HEK293T (cell line): ENCODE measurements around the gene TMCO4.

Experiments
- CTCF ChIA-PET: fragments of 350-600 bp; formaldehyde crosslinking; extraction: SDS; loops from one replicate; lab custom pipeline; 2021; ENCODE audit warnings: antibody characterized with exemption, inconsistent platforms; lab: Yijun Ruan, JAX
- POLR2A ChIA-PET: fragments of 350-600 bp; formaldehyde crosslinking; extraction: SDS; loops from one replicate; lab custom pipeline; 2020; ENCODE audit warnings: antibody characterized with exemption, inconsistent platforms; lab: Yijun Ruan, JAX
- DNase-seq: peaks from one replicate; pipeline ENCODE4 v3.0.0; 2012; ENCODE audit warnings: mixed read lengths; ENCODE audit errors: extremely low spot score
- ARNT ChIP-seq: fragments of 450-650 bp; IDR thresholded peaks from 2 replicates; pipeline ENCODE4 v1.6.1; 2017; ENCODE audit warnings: mild to moderate bottlenecking
- BHLHE40 ChIP-seq: fragments of 450-650 bp; IDR thresholded peaks from 2 replicates; pipeline ENCODE4 v1.6.1; 2016; ENCODE audit warnings: mild to moderate bottlenecking, moderate library complexity, borderline replicate concordance
- CTBP1 ChIP-seq: fragments of 450-650 bp; IDR thresholded peaks from 2 replicates; pipeline ENCODE4 v1.6.1; 2016; ENCODE audit warnings: borderline replicate concordance
- ELF4 ChIP-seq: fragments of 450-650 bp; IDR thresholded peaks from 2 replicates; pipeline ENCODE4 v1.6.1; 2017; ENCODE audit warnings: antibody characterized with exemption
- FOXA1 ChIP-seq: fragments of 450-650 bp; IDR thresholded peaks from 2 replicates; pipeline ENCODE4 v1.6.1; 2016; ENCODE audit warnings: mild to moderate bottlenecking
- FOXK2 ChIP-seq: fragments of 450-650 bp; IDR thresholded peaks from 2 replicates; pipeline ENCODE4 v1.6.1; 2016; ENCODE audit warnings: mild to moderate bottlenecking
- FOXM1 ChIP-seq: fragments of 450-650 bp; IDR thresholded peaks from 2 replicates; pipeline ENCODE4 v1.6.1; 2017; ENCODE audit warnings: mild to moderate bottlenecking, borderline replicate concordance
- HDGF ChIP-seq: fragments of 450-650 bp; IDR thresholded peaks from 2 replicates; pipeline ENCODE4 v1.6.1; 2017; ENCODE audit warnings: antibody characterized with exemption, borderline replicate concordance
- L3MBTL2 ChIP-seq: fragments of 450-650 bp; conservative IDR thresholded peaks from 2 replicates; pipeline ENCODE4 v1.6.1; 2016; ENCODE audit warnings: mild to moderate bottlenecking
- LEF1 ChIP-seq: fragments of 450-650 bp; IDR thresholded peaks from 2 replicates; pipeline ENCODE4 v1.6.1; 2017; ENCODE audit warnings: mild to moderate bottlenecking, borderline replicate concordance
- NFRKB ChIP-seq: fragments of 450-650 bp; IDR thresholded peaks from 2 replicates; pipeline ENCODE4 v1.6.1; 2016; ENCODE audit warnings: mild to moderate bottlenecking, moderate library complexity
- SP1 ChIP-seq: fragments of 450-650 bp; IDR thresholded peaks from 2 replicates; pipeline ENCODE4 v1.6.1; 2017
- SUZ12 ChIP-seq: fragments of 450-650 bp; IDR thresholded peaks from 2 replicates; pipeline ENCODE4 v1.6.1; 2016; ENCODE audit warnings: mild to moderate bottlenecking
- TARDBP ChIP-seq: fragments of 450-650 bp; IDR thresholded peaks from 2 replicates; pipeline ENCODE4 v1.6.1; 2016
- ZNF384 ChIP-seq: fragments of 450-650 bp; IDR thresholded peaks from 2 replicates; pipeline ENCODE4 v1.6.1; 2016
- TF ChIP-seq, protein P1 (sequence below): fragments of 450-650 bp; IDR thresholded peaks from 2 replicates; pipeline ENCODE4 v1.6.1; 2016

Gene TMCO4

DNA sequence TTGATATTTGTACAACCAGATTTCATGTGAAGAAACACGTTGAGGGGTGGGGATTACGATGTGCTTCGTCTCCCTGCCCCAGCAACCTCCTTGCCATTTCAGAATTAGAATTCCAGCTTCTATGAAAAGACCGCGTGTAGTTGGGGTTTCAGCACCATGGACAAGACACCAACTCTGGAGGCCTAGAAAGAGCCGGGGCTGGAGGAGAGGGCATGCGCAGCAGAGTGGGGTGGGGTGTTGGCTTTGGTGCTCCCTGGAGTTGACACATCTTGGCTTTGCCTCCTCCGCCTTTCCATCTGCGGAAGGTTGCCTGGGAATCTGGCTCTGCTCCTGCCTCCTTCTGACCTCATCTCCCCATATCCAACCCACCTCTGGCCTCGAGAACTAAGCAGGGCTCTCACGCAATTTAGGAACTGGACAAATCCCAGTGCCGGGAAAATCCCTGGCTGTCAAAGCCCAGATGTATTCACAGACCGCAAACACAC, 123.2 kb downstream of the TMCO4 start:
- CTCF ChIA-PET = interaction anchor here (0.6 to 1.8 kb wide), 3 partner anchors 14 to 1201 kb away, joined by 3 to 4 read pairs (median 3); no protein-coding TSS in a partner anchor
- peak; percentile 53 for DNase-seq
- POLR2A ChIA-PET = no interaction called here
- TF ChIP-seq FOXA1 (no peak), HDGF (no peak), NFRKB (no peak), ELF4 (no peak), L3MBTL2 (no peak), BHLHE40 (no peak), LEF1 (no peak), ARNT (no peak), FOXM1 (no peak), TARDBP (no peak), SP1 (no peak), SUZ12 (no peak), FOXK2 (no peak), ZNF384 (no peak), CTBP1 (no peak)
- TF ChIP-seq, protein P1, sequence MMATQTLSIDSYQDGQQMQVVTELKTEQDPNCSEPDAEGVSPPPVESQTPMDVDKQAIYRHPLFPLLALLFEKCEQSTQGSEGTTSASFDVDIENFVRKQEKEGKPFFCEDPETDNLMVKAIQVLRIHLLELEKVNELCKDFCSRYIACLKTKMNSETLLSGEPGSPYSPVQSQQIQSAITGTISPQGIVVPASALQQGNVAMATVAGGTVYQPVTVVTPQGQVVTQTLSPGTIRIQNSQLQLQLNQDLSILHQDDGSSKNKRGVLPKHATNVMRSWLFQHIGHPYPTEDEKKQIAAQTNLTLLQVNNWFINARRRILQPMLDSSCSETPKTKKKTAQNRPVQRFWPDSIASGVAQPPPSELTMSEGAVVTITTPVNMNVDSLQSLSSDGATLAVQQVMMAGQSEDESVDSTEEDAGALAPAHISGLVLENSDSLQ = no peak

DNA sequence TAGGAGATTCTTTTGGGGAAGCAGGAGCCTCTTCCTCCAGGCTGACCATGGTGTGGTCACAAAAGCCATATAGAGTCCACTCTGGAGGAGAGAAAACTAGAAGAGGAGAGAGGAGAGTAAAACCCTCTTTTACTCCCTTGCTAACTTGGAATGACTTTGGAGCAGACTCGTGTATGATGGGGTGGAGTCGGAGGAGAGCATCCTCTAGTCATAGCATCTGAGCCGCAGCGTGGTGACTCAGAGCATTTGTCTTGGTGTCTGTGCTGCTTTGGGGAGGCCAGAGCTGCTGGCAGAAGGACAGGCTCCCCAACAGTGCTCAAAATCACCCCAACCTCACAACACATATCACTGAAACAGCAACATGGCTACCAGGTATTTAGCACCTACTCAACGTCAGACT, 123.9 kb downstream of the TMCO4 start:
- no peak for DNase-seq
- ChIA-PET POLR2A (no interaction called here), CTCF (interaction anchor here (1.0 to 1.8 kb wide), 2 partner anchors 14 to 29 kb away, joined by 3 to 4 read pairs; no protein-coding TSS in a partner anchor)
- no peak for TF ChIP-seq LEF1
- TF ChIP-seq SP1 = no peak
- no peak for TF ChIP-seq FOXK2
- no peak for TF ChIP-seq ELF4
- no peak for TF ChIP-seq FOXM1
- no peak for TF ChIP-seq L3MBTL2
- no peak for TF ChIP-seq CTBP1
- no peak for TF ChIP-seq HDGF
- TF ChIP-seq ZNF384 = no peak
- no peak for TF ChIP-seq BHLHE40
- no peak for TF ChIP-seq TARDBP
- TF ChIP-seq FOXA1 = no peak
- no peak for TF ChIP-seq SUZ12
- TF ChIP-seq ARNT = no peak
- no peak for TF ChIP-seq NFRKB

DNA sequence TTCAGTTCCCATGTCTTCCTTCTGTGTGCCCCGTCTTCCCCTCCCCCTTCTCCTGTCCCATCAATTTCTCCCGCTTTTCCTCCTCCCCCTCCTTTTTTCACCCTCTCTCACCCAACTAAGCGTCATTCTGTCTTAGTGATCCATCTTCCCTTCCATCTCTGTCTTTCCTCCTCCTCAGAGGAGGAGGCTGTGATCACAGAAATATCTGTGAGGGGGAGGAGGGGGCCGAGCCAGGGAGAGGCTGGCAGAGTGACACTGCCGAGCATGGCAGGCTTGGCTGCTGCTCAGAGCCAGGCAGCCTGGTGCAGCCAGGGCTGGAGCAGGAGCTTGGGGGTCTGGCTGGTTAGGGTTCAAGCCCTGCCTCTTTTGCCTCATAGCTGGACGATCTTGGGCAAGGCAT, 127.5 kb downstream of the TMCO4 start:
- CTCF ChIA-PET = no interaction called here
- TF ChIP-seq ARNT = no peak
- no peak for TF ChIP-seq FOXA1
- TF ChIP-seq TARDBP = no peak
- TF ChIP-seq ZNF384 = no peak
- no peak for TF ChIP-seq LEF1
- no peak for TF ChIP-seq FOXM1
- no peak for TF ChIP-seq BHLHE40
- POLR2A ChIA-PET = no interaction called here
- no peak for DNase-seq

- DNase-seq = no peak
- ChIA-PET CTCF (interaction anchor here (1.5 kb wide), 1 partner anchor 9 kb away, joined by 6 read pairs; no protein-coding TSS in a partner anchor), POLR2A (no interaction called here)
- TF ChIP-seq FOXA1 = no peak
- no peak for TF ChIP-seq TARDBP
- TF ChIP-seq SUZ12 = no peak
- no peak for TF ChIP-seq CTBP1
- no peak for TF ChIP-seq ZNF384
- TF ChIP-seq, protein P1 = no peak
- TF ChIP-seq HDGF = no peak
- TF ChIP-seq BHLHE40 = no peak
- no peak for TF ChIP-seq L3MBTL2
Measured at GRCh38 chr1:19670787-19671186, 128.9 kb downstream of the TMCO4 start.

DNA sequence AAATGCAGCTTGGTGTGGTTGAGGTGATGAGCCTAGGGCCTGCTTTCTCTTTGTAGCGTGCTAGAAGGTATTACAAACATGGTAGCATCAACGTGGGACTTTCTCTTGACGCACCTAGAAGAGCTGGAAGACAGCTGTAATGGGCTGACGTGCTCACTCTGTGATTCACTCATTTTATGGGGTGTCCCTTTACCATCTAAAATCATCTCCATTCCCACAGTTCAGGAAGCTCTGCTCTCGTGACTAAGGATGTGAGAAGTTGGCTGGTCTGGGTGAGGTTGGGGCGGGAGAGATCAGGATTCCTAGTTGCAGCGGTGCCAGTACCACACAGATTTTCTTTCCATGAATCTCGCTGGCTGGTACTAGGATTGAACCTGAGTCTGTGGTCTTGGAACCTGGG, 130.8 kb downstream of the TMCO4 start:
- TF ChIP-seq NFRKB (no peak), L3MBTL2 (no peak), FOXM1 (no peak), BHLHE40 (no peak), FOXA1 (no peak), ELF4 (no peak), FOXK2 (no peak), ARNT (no peak), HDGF (no peak), ZNF384 (no peak), SUZ12 (no peak), CTBP1 (no peak), SP1 (no peak), LEF1 (no peak), TARDBP (no peak)
- TF ChIP-seq, protein P1 = no peak
- DNase-seq = no peak
- ChIA-PET CTCF (interaction anchor here (1.2 to 1.9 kb wide), 2 partner anchors 9 to 36 kb away, joined by 3 to 6 read pairs; no protein-coding TSS in a partner anchor), POLR2A (interaction anchor here (1.1 kb wide), 1 partner anchor 11 kb away, joined by 3 read pairs; no protein-coding TSS in a partner anchor)

- TF ChIP-seq FOXM1 = no peak
- TF ChIP-seq HDGF = no peak
- TF ChIP-seq NFRKB = no peak
- TF ChIP-seq SP1 = no peak
- TF ChIP-seq FOXK2 = no peak
- no peak for TF ChIP-seq ELF4
- TF ChIP-seq LEF1 = no peak
- no peak for TF ChIP-seq FOXA1
- TF ChIP-seq ARNT = no peak
- no peak for TF ChIP-seq SUZ12
- TF ChIP-seq ZNF384 = no peak
- CTCF ChIA-PET = no interaction called here
- DNase-seq = no peak
- POLR2A ChIA-PET = no interaction called here
Measured at GRCh38 chr1:19665496-19666465, 133.9 kb downstream of the TMCO4 start.
